Lung (tissue), 12 donors: Measurements from ENCODE around the gene OGG1. TPM values are rescaled to one million over a fixed set of nuclear protein-coding genes. Genes with fewer than 3 reads are reported as not detected.
"Not testable (repeated sequence)": the region's sequence is repeated elsewhere in the genome, so short reads cannot be mapped to it uniquely, and the experiment has no call there.

Experiments
- ATAC-seq: fragments of 200-7000 bp; cut with Tn5 transposase; one replicate; pipeline ENCODE4 v1.9.1; 2020; ENCODE audit warnings: moderate number of reproducible peaks; ENCODE audit not compliant: insufficient read depth, low FRiP score
- DNase-seq, 3 donors: peaks; one replicate each; pipeline ENCODE4 v3.0.0-alpha.2; 2013 to 2017
- H3K27ac ChIP-seq, 2 donors: one replicate each; pipeline ENCODE4 v1.5.1; 2013; ENCODE audit warnings: mild to moderate bottlenecking in 2 of 2, moderate library complexity in 2 of 2, control low read depth in 1 of 2, inconsistent platforms in 1 of 2, low read depth in 1 of 2, low read length in 1 of 2
- H3K27me3 ChIP-seq, 3 donors: one replicate each; pipeline ENCODE4 v1.5.1; 2013; ENCODE audit warnings: low read length in 2 of 3; ENCODE audit not compliant: control insufficient read depth in 3 of 3, insufficient read depth in 3 of 3
- H3K36me3 ChIP-seq, 4 donors: one replicate each; pipeline ENCODE4 v1.5.1; 2013; ENCODE audit warnings: low read length in 4 of 4, mild to moderate bottlenecking in 1 of 4, moderate library complexity in 1 of 4; ENCODE audit not compliant: control insufficient read depth in 4 of 4, insufficient read depth in 4 of 4
- H3K4me1 ChIP-seq, 5 donors: one replicate each; pipeline ENCODE4 v1.5.1; 2013; ENCODE audit warnings: low read length in 5 of 5, mild to moderate bottlenecking in 2 of 5, moderate library complexity in 1 of 5; ENCODE audit not compliant: control insufficient read depth in 5 of 5, insufficient read depth in 5 of 5
- H3K4me3 ChIP-seq: one replicate; pipeline ENCODE4 v1.5.1; 2013; ENCODE audit warnings: mild to moderate bottlenecking, control low read depth, moderate library complexity
- H3K9ac ChIP-seq, 2 donors: one replicate each; pipeline ENCODE4 v1.5.1; 2013; ENCODE audit warnings: low read length in 2 of 2, control low read depth in 1 of 2; ENCODE audit not compliant: insufficient read depth in 1 of 2
- H3K9me3 ChIP-seq, 4 donors: one replicate each; pipeline ENCODE4 v1.5.1; 2013; ENCODE audit warnings: low read length in 3 of 4, mild to moderate bottlenecking in 1 of 4, moderate library complexity in 1 of 4; ENCODE audit not compliant: control insufficient read depth in 4 of 4, insufficient read depth in 3 of 4
- WGBS, 2 donors: extraction: QIAGEN DNeasy Blood & Tissue Kit; methylation state at CpG; one replicate each; pipeline ENCODE4 v1.1.7; 2013; 5-methylcytosine and 5-hydroxymethylcytosine counted together
- polyA plus RNA-seq, 2 donors: library from polyadenylated mRNA; stranded (reverse); fragments of 200-250 nt; gene quantifications; one replicate each; pipeline ENCODE4 v1.2.1, GENCODE V29; 2013
- total RNA-seq, 2 donors: library from RNA; depleted of rRNA in 1 of 2; stranded (reverse); fragments of >200 nt in 1 of 2; gene quantifications; one replicate each; pipeline ENCODE4 v1.2.1, GENCODE V29; 2014 to 2021
- TF ChIP-seq, protein P1 (sequence below): IDR thresholded peaks from 2 replicates; pipeline ENCODE4 v1.5.1; 2012; ENCODE audit warnings: mild to moderate bottlenecking; ENCODE audit errors: control extremely low read depth, extremely low read depth
- donor health status: control.
- donor health status: control.
- donor health status: Bipolar disorder and iron deficiency.
- donor health status: healthy.
- donor health status: DM: yes; HTN: yes; CAD: no.

The OGG1 gene
- total and polyA plus RNA-seq, 4 donors: 13.2 to 31.2 (median 23.3) TPM

GRCh38 chr3:9769012-9769411, 19.3 kb downstream of the OGG1 start:
- Histone ChIP-seq H3K36me3 (peaks cover 0 to 7% (median 6%) of the 10 kb centered on the region in 4 donors), H3K27ac (peak overlapping the region in 1 of 2 donors; percentile 87), H3K9ac (peak overlapping the region in 1 of 2 donors; percentile 54), H3K27me3 (no peaks in the 10 kb centered on the region), H3K4me1 (peaks cover 0 to 31% (median 5%) of the 10 kb centered on the region in 5 donors), H3K4me3 (peak overlapping the region; percentile 66), H3K9me3 (no peaks in the 10 kb centered on the region)
- DNase-seq (no peak), ATAC-seq (no peak)
- WGBS, 2 donors: 74 to 85% methylated on average over 5 of the region's 5 CpGs
- TF ChIP-seq, protein P1, sequence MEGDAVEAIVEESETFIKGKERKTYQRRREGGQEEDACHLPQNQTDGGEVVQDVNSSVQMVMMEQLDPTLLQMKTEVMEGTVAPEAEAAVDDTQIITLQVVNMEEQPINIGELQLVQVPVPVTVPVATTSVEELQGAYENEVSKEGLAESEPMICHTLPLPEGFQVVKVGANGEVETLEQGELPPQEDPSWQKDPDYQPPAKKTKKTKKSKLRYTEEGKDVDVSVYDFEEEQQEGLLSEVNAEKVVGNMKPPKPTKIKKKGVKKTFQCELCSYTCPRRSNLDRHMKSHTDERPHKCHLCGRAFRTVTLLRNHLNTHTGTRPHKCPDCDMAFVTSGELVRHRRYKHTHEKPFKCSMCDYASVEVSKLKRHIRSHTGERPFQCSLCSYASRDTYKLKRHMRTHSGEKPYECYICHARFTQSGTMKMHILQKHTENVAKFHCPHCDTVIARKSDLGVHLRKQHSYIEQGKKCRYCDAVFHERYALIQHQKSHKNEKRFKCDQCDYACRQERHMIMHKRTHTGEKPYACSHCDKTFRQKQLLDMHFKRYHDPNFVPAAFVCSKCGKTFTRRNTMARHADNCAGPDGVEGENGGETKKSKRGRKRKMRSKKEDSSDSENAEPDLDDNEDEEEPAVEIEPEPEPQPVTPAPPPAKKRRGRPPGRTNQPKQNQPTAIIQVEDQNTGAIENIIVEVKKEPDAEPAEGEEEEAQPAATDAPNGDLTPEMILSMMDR: no peak

DNA sequence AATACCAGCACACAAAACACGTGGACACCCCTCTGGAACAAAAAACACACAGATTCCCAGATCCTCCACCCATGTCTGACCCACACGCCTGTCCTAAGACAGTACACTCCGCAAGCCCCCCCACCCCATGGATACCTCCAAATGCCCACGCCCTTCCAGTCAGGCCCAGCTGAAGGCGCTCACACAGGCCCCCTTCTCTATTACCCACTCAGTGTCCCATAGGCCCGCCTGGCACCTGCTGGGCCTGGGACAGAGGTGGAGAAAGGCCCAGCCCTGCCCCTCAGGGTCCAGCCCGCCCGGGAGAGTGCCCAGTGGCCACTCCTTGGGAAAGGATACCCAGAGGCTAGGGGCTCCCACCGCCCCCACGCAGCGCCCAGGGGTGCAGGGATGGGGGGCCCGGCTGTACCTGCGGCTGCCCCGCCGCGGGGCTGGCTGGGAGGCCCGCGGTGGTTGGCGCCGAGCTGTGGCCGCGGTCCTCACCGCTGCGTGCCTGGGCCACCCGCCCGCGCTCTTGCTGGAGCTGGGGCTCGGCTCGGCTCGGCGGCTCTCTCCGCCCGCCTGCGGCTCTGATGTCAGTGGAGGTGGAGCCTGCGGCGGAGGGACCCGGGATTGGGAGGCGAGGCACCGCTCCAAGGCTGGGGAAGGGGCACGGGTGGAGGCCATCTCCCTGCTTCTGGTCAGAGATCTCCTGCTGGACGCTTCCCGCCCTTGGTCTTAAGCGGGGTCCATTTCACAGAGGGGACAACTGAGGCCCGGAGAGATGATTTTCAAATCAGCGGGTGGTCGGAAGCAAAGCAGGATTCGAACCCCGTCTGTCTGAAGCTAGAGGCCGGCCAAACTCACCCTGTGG, 19.9 kb downstream of the OGG1 start, which contains the start of gene CAMK1:
TSS of gene CAMK1 (minus strand) at position 522 of the 850 bp plus-strand sequence. CDS start 2,198 bp downstream, outside the sequence.
- 6 to 13% methylated on average over 43 to 49 of the region's 49 CpGs for WGBS, 2 donors
- DNase-seq (peak; percentile 85 to 89 (median 88)), ATAC-seq (peak; percentile 94)
- Histone ChIP-seq H3K27me3 (no peaks in the 10 kb centered on the region), H3K4me1 (peaks cover 0 to 31% (median 5%) of the 10 kb centered on the region in 5 donors), H3K4me3 (peak within 1 kb of the TSS; percentile 66), H3K27ac (peak within 1 kb of the TSS; percentile 57 to 87), H3K36me3 (peaks cover 0 to 7% (median 6%) of the 10 kb centered on the region in 4 donors), H3K9ac (peak within 1 kb of the TSS; percentile 46 to 54), H3K9me3 (no peaks in the 10 kb centered on the region)
- TF ChIP-seq, protein P1: no peak

GRCh38 chr3:9770276-9770812, 20.6 kb downstream of the OGG1 start:
- peak; percentile 92 to 96 (median 96) for DNase-seq
- Histone ChIP-seq H3K9ac (peak overlapping the region in 1 of 2 donors; percentile 54), H3K36me3 (peaks cover 0 to 6% (median 5%) of the 10 kb centered on the region in 4 donors), H3K4me3 (peak overlapping the region; percentile 55), H3K27me3 (no peaks in the 10 kb centered on the region), H3K4me1 (peaks cover 0 to 31% (median 5%) of the 10 kb centered on the region in 5 donors), H3K9me3 (no peaks in the 10 kb centered on the region), H3K27ac (peak overlapping the region; percentile 57 to 87)
- 16 to 23% methylated on average over 15 of the region's 15 CpGs for WGBS, 2 donors
- peak; percentile 23 for ATAC-seq
- TF ChIP-seq, protein P1: no peak

DNA sequence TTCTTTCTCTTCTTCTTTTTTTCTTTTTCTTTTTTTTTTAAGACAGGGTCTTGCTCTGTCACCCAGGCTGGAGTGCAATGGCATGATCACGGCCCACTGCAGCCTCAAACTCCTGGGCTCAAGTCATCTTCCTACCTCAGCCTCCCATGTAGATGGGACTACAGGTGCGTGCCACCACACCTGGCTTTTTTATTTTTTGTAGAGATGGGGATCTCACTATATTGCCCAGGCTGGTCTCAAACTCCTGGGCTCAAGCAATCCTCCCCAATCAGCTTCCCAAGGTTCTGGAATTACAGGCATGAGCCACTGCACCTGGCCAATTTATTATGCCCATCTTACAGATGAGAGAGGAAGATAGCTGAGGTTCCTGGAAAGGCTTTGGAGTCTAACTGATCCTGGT, 21.3 kb downstream of the OGG1 start:
- H3K4me1 ChIP-seq: peaks cover 0 to 31% (median 5%) of the 10 kb centered on the region in 5 donors
- 89 to 95% methylated on average over 2 of the region's 2 CpGs for WGBS, 2 donors
- H3K9ac ChIP-seq, H3K9me3 ChIP-seq, H3K4me3 ChIP-seq, ATAC-seq, DNase-seq, H3K36me3 ChIP-seq, H3K27me3 ChIP-seq, H3K27ac ChIP-seq: not testable (repeated sequence)
